Measurements from ENCODE around the gene WFIKKN2. TPM values are rescaled to one million over a fixed set of nuclear protein-coding genes. Genes with fewer than 3 reads are reported as not detected.

WFIKKN2 gene
- total RNA-seq, 2 donors from 2014 or later: not detected

DNA sequence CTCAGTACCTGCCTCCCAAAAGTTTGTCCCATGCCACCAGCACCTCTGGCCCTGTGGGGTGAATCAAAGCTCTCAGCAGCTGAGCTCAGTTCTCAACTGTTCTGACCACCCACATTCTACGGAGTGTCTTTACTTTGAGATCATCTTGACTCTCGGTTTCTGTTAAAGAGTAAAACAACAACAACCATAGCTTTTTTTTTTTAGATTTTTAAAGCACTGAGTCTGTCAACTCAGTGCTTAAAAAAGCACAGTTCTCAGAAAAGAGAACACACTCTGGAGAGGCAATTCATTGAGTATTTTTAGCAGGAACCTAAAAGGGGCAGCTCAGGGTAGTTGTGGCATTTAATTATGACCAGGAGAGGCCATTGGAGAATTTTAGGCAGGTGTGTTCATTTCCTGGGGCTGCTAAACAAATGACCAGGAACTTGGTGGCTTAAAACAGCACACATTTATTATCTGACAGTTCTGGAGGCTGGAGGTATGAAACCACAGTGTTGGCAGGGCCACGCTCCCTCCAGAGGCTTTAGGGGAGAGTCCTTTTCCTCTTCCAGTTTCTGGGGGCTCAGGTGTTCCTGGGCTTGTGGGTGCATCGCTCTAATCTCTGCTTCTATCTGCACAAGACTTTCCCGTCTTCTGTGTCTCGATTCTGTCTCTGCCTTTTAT, 6.7 kb upstream of the WFIKKN2 start:
- peak in 1 of 2 donors; percentile 67 for ATAC-seq

DNA sequence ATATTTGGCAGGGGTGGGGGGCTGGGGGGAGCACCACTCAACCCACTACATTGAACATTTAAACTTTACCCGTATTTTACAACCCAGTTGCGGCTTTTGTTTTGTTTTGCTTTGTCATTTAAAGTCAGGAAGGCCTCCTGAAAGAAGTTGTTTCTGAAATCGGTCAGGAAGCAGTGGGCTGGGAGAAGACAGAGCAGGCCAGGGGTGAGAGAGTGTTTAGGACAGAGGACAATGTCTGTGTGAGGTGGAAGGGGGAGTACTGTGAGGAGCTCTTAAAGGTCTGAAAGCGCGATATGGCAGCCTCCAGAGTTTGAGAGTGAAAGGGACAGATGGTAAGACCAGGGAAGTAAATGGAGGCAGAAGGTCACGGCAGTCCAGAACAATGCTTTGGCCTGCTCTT, 6.1 kb upstream of the WFIKKN2 start:
- H3K27ac Mint-ChIP-seq: no peak overlapping the region
- H3K9me3 Mint-ChIP-seq: no peaks in the 10 kb centered on the region
- DNase-seq (ENCODE audit: low spot score in 2 of 2): no peak
- H3K36me3 Mint-ChIP-seq: no peaks in the 10 kb centered on the region
- ATAC-seq: no peak

More for the DNA sequence above, 6.7 kb upstream of the WFIKKN2 start:
- no peak overlapping the region for H3K27ac Mint-ChIP-seq
- no peaks in the 10 kb centered on the region for H3K36me3 Mint-ChIP-seq
- no peak for DNase-seq (ENCODE audit: low spot score in 2 of 2)
- peaks cover 0 to 3% of the 10 kb centered on the region in 2 donors for H3K9me3 Mint-ChIP-seq

DNA sequence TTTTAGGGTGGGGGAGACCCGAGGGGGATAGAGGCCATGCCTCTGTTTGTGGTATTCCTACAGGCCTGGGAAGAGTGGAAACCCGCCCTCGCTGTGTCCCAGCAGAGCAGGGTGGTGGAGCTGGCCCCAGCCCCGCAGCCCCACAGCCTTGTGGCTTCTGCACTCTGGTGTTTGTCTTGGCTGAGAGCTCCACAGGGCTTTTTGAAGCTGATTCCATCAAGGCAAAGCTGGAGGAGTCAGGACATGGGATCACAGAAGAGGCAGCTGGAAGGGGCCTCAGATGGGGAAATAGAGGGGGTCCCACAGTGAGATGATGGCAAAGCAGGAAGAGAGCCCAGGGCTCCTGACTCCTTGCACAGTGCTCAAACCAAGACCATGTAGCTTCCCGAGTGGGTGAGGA, 5.0 kb upstream of the WFIKKN2 start:
- ATAC-seq: no peak

DNA sequence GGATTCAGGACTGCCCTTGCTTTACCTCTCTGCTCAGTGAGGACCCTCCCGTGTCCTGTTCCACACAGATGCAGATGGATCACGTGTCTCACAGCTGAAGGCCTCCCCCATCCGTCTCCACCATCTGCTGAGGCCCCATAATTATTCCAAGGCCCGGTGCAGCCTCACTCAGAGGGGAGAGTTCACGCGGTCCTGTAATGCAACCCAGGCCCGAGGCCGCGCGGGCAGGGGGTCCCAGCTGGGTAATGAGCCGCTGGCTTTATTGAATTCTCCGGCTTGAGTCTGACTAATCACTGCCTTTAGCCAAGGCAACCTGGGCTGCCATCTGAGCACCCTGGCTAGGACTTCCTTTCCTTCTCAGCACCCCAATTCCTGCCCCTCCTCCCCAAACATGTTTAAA, 4.4 kb upstream of the WFIKKN2 start:
- Mint-ChIP-seq H3K9me3 (no peaks in the 10 kb centered on the region), H3K36me3 (no peaks in the 10 kb centered on the region), H3K27ac (no peak overlapping the region)
- DNase-seq (ENCODE audit: low spot score in 2 of 2): no peak
- ATAC-seq: no peak

More for the DNA sequence above, 5.0 kb upstream of the WFIKKN2 start:
- no peaks in the 10 kb centered on the region for H3K9me3 Mint-ChIP-seq
- DNase-seq (ENCODE audit: low spot score in 2 of 2): no peak
- H3K27ac Mint-ChIP-seq: peak overlapping the region in 1 of 2 donors; percentile 44
- H3K36me3 Mint-ChIP-seq: no peaks in the 10 kb centered on the region

DNA sequence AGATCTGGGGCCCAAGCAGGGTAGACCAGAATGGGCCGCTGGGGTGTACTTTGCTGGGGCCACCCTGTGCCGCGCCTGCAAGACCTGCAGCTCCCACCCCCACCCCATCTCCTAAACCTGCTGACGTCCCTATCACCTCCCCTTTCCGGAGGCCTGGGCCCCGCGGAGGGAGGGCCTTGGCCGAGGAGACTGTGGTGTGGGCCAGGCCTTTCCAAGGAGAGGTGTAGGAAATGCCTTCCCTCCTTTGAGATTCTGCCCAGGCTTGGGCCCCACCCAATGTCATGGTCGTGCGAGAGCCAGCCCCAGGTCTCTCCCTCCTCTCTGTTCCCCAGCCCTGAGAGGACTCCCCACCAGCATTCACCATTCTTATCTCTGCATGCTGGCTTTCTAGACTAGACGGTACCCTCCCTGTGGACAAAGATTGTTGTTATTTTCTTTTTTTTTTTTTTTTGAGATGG, 3.9 kb upstream of the WFIKKN2 start:
- H3K27ac Mint-ChIP-seq: no peak overlapping the region
- H3K36me3 Mint-ChIP-seq: no peaks in the 10 kb centered on the region
- ATAC-seq: no peak
- no peaks in the 10 kb centered on the region for H3K9me3 Mint-ChIP-seq
- DNase-seq (ENCODE audit: low spot score in 2 of 2): no peak

DNA sequence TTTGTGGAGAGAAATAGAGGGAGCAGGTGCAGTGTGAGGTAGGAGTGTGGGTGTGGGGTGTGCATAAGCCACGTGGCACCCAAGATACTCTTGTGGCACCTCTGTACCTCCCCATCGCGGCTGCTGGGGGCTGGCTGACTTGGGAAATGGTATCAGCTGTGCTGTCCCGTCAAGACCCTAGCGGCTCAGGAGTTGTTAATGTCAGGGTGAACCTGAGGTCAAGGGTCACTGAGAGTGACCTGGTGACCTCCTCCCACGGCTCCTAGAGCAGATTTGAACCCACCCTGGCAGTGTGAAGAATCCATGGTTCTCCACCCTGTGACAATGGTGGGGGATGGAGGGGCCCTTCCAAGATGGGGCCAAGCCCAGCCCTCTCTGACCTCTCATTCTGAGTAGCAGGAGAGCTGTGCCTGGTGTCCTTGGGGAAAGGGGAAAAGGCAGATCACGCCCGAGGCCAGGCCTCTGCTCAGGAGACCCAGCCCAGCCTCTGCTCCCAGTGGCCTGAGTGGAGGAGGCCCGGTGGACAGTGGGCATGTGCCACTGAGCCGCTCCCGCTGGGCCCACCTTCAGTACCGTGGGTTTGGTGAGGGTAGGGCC, 3.0 kb upstream of the WFIKKN2 start:
- H3K27ac Mint-ChIP-seq: no peak overlapping the region
- DNase-seq (ENCODE audit: low spot score in 2 of 2) (no peak), ATAC-seq (no peak)
- H3K36me3 Mint-ChIP-seq: no peaks in the 10 kb centered on the region
- no peaks in the 10 kb centered on the region for H3K9me3 Mint-ChIP-seq

DNA sequence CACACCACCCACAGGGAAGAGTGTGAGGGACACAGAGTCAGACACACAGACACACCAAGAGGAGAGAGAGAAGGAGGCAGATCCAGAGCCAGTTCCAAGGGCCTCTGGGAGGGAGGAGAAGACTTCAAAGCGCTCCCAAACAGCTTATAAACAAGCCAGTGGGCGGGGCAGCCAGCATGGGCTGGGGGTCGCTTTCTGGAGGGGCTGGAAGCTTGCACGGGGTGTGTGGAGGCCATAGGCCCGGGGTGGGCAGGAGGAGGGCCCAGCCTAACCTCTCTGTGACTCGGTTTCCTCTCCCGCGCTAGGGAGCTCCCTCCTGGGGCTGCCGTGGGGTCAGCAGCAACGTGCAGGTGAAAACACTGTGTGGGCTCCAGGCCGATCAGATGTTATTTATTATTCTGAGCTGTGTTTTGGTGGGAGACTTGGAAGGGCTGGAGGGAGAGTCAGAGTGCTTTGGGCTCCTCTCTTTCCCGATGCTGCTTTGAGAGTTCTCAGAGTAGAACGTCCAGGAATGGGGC, 2.5 kb upstream of the WFIKKN2 start:
- no peak overlapping the region for H3K27ac Mint-ChIP-seq

DNA sequence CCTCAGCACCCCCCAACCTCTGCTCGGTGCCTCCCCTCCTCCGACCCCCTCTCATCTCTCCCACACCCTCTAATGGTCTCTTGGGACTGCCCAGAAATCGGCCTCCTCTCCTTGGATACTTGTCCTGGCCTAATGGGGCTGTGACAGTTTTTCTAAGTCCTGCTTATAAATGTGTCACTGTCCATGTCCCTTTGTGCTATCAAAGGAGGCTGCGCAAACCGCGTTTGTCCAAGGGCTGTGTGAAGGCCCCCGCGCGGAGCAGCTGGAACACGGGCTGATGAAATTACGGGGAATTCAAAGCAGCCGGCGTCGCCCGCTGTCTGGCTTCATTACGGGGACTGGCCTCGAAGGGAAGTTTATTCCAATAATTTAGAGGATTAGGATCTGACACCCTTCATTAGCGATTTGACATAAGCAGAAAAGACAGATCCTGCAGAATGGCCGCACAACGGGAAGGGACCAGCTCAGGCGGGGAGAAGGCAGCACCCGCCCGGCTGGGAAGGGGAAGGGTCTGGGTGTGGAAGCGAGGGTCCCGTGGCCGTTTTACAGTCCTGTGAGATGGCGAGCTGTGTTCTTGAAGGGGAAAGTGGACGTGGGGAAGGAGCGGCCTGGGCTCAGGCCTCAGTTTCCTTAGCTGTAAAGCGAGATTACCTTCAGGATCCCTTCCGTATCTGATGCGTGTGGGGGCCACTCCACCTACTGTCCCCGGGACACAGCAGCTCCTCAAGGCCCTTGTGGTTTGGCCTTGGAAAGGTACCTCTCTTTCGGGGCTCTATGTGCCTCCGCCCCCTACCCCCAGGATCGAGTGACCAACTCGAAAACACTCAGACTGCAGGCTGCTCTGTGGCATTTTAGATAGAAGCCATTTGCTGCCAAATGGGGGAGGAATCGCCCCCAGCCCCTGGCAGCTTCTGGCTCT, 1.6 kb upstream of the WFIKKN2 start:
- DNase-seq (ENCODE audit: low spot score in 2 of 2) (peak in 1 of 2 donors; percentile 25), ATAC-seq (no peak)
- H3K27ac Mint-ChIP-seq: no peak overlapping the region

More for the DNA sequence above, 2.5 kb upstream of the WFIKKN2 start:
- H3K36me3 Mint-ChIP-seq: no peaks in the 10 kb centered on the region
- no peak for DNase-seq (ENCODE audit: low spot score in 2 of 2)
- H3K9me3 Mint-ChIP-seq: no peaks in the 10 kb centered on the region
- ATAC-seq: no peak

DNA sequence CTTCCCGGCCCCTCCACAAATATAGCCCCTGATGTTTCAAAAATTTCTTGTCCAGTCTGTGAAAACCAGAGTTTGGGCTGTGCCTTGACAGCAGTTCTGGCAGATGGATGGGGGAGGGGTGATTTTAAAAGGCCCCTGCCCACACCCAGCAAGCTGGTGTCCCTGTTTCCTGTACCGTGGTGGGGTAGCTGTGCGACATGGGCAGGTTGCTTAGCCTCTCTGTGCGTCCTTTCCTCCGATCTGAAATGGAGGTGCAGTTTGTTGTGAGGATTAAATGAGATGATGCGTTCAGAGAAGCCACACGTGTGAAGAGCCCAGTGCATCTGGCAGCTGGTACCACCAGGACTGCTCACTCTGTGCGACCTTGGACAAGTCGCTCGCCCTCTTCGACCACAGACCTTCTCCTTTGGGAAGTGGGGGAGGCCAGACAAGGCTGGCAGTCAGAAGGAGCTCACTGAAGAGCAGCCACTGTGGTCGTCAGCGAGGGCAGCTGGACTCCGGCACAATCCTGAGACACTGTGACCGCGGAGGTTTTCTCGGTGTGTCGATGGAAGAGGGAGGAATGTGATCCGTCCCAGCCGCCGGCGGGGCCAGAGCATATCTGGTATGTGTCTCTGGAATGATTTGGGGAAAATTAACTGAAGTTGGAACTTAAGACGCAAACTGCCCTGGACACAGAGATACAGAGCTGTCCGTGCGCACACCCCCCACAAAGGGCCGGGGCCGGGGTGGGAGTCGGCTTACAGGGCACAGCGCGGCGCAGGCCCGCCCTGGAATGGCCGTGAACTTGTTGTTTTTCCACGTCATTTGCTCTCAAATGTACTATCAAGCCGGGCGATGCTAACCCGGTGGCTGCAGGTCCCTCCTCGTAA, 721 bp upstream of the WFIKKN2 start:
- H3K36me3 Mint-ChIP-seq: no peaks in the 10 kb centered on the region

More for the DNA sequence above, 1.6 kb upstream of the WFIKKN2 start:
- H3K9me3 Mint-ChIP-seq: no peaks in the 10 kb centered on the region
- H3K36me3 Mint-ChIP-seq: no peaks in the 10 kb centered on the region

DNA sequence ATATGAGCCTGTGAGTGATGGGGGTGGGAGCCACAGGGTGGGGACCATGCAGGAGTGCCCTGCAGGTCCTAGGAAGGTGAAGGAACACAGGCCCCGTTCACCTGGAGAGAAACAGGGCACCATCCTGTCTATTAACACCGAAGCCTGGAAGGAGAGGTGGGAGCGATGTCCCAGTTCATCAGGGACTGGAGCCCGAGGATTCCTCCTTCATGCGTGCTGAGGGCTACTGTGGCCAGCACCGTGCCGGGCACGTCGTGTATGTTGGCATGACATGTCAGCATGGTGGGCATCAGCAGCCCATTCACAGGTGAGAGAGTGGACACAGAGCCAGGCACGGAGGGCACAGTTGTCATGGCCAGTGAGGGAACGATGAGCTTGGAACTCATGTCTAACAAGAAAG, 1.4 kb downstream of the WFIKKN2 start:
- Mint-ChIP-seq H3K36me3 (no peaks in the 10 kb centered on the region), H3K9me3 (no peaks in the 10 kb centered on the region), H3K27ac (no peak overlapping the region)
- DNase-seq (ENCODE audit: low spot score in 2 of 2): peak in 1 of 2 donors; percentile 49
- no peak for ATAC-seq

More for the DNA sequence above, 721 bp upstream of the WFIKKN2 start:
- Mint-ChIP-seq H3K9me3 (no peaks in the 10 kb centered on the region), H3K27ac (no peak overlapping the region)
- DNase-seq (ENCODE audit: low spot score in 2 of 2) (peak in 1 of 2 donors; percentile 44), ATAC-seq (no peak)

DNA sequence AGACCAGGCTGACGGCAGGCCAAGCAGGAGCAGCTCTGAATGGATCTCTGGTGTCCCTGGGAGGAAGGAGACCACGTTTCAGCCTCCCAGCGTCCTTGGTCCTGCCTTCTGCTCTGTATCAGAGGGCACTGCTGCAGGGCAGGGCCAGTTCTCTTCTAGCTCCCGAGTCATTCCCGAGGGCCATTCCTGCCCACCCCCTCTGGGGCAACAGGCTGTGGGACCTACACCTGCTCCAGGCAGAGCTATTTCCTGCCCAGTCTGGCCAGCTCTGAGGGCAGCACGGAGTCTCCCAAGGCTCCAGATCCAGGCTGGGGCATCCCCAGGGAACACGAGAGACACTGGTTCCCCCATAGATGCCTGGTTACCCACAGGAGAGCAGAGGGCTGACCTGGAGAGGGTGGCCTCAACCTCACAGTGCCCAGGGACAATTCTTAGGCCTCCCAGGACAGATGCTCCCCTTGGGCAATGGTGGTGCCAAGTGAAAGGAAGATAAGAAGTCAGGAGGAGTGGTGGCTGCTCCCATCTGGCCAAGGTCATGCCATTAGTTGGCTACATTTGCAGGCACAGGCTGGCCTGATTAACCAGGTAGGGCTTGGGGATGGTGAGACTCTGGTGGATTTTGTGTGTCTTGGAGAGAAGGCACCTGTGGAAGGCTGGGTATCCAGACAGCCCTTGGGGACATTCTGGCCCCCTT, 2.0 kb downstream of the WFIKKN2 start:
- no peaks in the 10 kb centered on the region for H3K9me3 Mint-ChIP-seq
- no peaks in the 10 kb centered on the region for H3K36me3 Mint-ChIP-seq
- ATAC-seq (no peak), DNase-seq (ENCODE audit: low spot score in 2 of 2) (peak in 1 of 2 donors; percentile 40)
- peak overlapping the region in 1 of 2 donors; percentile 36 for H3K27ac Mint-ChIP-seq

DNA sequence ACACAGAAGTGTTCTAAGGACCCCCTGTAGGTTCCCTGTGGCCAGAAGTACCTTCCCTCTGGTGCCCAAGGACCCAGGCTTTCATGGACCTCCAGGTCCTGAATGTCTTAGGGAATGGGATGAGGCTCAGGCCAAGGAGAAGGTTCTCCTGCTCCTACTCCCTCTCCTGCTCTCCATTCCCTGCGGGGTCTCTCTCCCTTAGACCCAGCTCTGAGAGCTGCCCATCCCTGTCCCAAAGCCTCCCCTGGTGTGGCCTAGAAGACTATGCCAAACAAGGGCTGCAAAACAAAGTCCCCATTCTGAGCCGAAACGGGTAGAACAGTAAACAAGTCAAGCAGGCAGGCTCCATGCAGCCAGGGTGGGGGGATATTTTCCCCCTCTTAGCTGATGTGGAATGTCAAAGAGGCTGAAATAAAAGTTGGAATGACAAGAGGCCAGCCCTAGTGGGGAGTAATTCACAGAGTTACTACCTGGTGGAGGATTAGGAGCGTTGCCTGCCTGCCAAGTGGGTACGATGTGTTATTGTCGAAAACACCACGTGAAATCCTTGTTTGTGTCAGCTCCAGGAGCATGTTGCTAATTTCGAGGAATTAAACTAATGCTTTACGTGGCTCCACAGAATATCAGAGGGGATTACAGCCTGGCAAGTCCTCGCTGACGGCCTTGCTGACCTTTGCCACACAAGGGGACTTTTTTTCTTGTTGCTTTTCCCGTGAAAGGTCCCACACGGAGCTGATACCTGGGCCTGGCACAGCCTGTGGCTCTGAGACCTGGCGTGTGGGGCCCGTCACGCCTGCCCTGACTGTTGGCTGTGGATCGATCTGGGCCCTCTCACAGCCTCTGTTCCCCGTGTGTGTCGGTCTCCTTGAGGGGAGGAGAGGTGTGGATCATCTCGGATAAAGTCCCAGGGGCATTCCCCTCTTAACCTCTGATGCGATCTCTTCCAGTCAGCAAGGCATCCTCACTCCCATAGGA, 2.9 kb downstream of the WFIKKN2 start:
- DNase-seq (ENCODE audit: low spot score in 2 of 2) (peak in 1 of 2 donors; percentile 37), ATAC-seq (no peak)
- no peaks in the 10 kb centered on the region for H3K9me3 Mint-ChIP-seq
- no peak overlapping the region for H3K27ac Mint-ChIP-seq
- H3K36me3 Mint-ChIP-seq: no peaks in the 10 kb centered on the region

DNA sequence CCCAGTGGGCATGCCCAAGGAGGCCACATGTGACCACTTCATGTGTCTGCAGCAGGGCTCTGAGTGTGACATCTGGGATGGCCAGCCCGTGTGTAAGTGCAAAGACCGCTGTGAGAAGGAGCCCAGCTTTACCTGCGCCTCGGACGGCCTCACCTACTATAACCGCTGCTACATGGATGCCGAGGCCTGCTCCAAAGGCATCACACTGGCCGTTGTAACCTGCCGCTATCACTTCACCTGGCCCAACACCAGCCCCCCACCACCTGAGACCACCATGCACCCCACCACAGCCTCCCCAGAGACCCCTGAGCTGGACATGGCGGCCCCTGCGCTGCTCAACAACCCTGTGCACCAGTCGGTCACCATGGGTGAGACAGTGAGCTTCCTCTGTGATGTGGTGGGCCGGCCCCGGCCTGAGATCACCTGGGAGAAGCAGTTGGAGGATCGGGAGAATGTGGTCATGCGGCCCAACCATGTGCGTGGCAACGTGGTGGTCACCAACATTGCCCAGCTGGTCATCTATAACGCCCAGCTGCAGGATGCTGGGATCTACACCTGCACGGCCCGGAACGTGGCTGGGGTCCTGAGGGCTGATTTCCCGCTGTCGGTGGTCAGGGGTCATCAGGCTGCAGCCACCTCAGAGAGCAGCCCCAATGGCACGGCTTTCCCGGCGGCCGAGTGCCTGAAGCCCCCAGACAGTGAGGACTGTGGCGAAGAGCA, 4.4 kb downstream of the WFIKKN2 start:
- Mint-ChIP-seq H3K36me3 (no peaks in the 10 kb centered on the region), H3K9me3 (no peaks in the 10 kb centered on the region), H3K27ac (no peak overlapping the region)
- DNase-seq (ENCODE audit: low spot score in 2 of 2): peak in 1 of 2 donors; percentile 38
- ATAC-seq: no peak

DNA sequence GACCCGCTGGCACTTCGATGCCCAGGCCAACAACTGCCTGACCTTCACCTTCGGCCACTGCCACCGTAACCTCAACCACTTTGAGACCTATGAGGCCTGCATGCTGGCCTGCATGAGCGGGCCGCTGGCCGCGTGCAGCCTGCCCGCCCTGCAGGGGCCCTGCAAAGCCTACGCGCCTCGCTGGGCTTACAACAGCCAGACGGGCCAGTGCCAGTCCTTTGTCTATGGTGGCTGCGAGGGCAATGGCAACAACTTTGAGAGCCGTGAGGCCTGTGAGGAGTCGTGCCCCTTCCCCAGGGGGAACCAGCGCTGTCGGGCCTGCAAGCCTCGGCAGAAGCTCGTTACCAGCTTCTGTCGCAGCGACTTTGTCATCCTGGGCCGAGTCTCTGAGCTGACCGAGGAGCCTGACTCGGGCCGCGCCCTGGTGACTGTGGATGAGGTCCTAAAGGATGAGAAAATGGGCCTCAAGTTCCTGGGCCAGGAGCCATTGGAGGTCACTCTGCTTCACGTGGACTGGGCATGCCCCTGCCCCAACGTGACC, 5.0 kb downstream of the WFIKKN2 start:
- no peaks in the 10 kb centered on the region for H3K9me3 Mint-ChIP-seq
- DNase-seq (ENCODE audit: low spot score in 2 of 2): peak in 1 of 2 donors; percentile 52

More for the DNA sequence above, 5.0 kb downstream of the WFIKKN2 start:
- Mint-ChIP-seq H3K36me3 (no peaks in the 10 kb centered on the region), H3K27ac (no peak overlapping the region)
- no peak for ATAC-seq
